ENCODE results near the gene TRAF5. TPM values are rescaled to one million over a fixed set of nuclear protein-coding genes. Genes with fewer than 3 reads are reported as not detected.

The TRAF5 gene
- total RNA-seq, 1 donor from 2014 or later: 14.4 TPM

- H3K4me3 Mint-ChIP-seq (ENCODE audit: unreplicated experiment): no peak overlapping the region
- H3K79me2 ChIP-seq (ENCODE audit: insufficient read depth, low read length): peaks cover 92% of the 10 kb centered on the region
- peaks cover 5% of the 10 kb centered on the region for H3K9me3 Mint-ChIP-seq (ENCODE audit: unreplicated experiment)
These were observed 5.5 kb downstream of the TRAF5 start for GRCh38 chr1:211332036-211332616.

GRCh38 chr1:211332830-211333229 lies 6.2 kb downstream of the TRAF5 start:
- Histone ChIP-seq H3K79me2 (ENCODE audit: insufficient read depth, low read length) (peaks cover 92% of the 10 kb centered on the region), H3K9me3 (ENCODE audit: insufficient read depth, low read depth, low read length) (no peaks in the 10 kb centered on the region), H3K27ac (ENCODE audit: low read depth, low read length) (no peak overlapping the region), H3K9ac (ENCODE audit: low read length) (no peak overlapping the region), H2AFZ (ENCODE audit: low read depth, low read length) (no peak overlapping the region), H3K27me3 (ENCODE audit: insufficient read depth, low read length) (no peaks in the 10 kb centered on the region), H3K4me2 (ENCODE audit: low read length) (no peak overlapping the region), H3K4me3 (ENCODE audit: insufficient read depth, low read depth, low read length) (no peak overlapping the region), H3K36me3 (ENCODE audit: insufficient read depth, low read length) (no peaks in the 10 kb centered on the region), H3K4me1 (ENCODE audit: insufficient read depth, low read length) (peaks cover 10% of the 10 kb centered on the region), H4K20me1 (ENCODE audit: insufficient read depth, low read length) (peaks cover 93% of the 10 kb centered on the region)
- peaks cover 5% of the 10 kb centered on the region for H3K9me3 Mint-ChIP-seq (ENCODE audit: unreplicated experiment)
- H3K36me3 Mint-ChIP-seq (ENCODE audit: low read depth, unreplicated experiment): peaks cover 16% of the 10 kb centered on the region
- no peak for DNase-seq (ENCODE audit: low read depth)
- no peak overlapping the region for H3K27ac Mint-ChIP-seq (ENCODE audit: unreplicated experiment)
- no peak for TF ChIP-seq EZH2 (IDR thresholded peaks at IDR 0.05; ENCODE audit: insufficient read depth, low read length)
- no peak for TF ChIP-seq CTCF (IDR thresholded peaks at IDR 0.05; ENCODE audit: insufficient read depth, low read depth, low read length)
- H3K4me1 Mint-ChIP-seq (ENCODE audit: low read depth, unreplicated experiment): peaks cover 24% of the 10 kb centered on the region
- H3K4me3 Mint-ChIP-seq (ENCODE audit: unreplicated experiment): no peak overlapping the region
- no peak for FAIRE-seq
- H3K27me3 Mint-ChIP-seq (ENCODE audit: low read depth, unreplicated experiment): no peaks in the 10 kb centered on the region

More at GRCh38 chr1:211332036-211332616, 5.5 kb downstream of the TRAF5 start:
- H3K9me3 ChIP-seq (ENCODE audit: insufficient read depth, low read depth, low read length): no peaks in the 10 kb centered on the region
- FAIRE-seq (no peak), DNase-seq (ENCODE audit: low read depth) (no peak)
- H3K9ac ChIP-seq (ENCODE audit: low read length): no peak overlapping the region
- H3K4me1 Mint-ChIP-seq (ENCODE audit: low read depth, unreplicated experiment): peaks cover 25% of the 10 kb centered on the region
- no peak overlapping the region for H3K4me2 ChIP-seq (ENCODE audit: low read length)
- H3K4me1 ChIP-seq (ENCODE audit: insufficient read depth, low read length): peaks cover 15% of the 10 kb centered on the region
- H4K20me1 ChIP-seq (ENCODE audit: insufficient read depth, low read length): peaks cover 86% of the 10 kb centered on the region
- H3K27ac ChIP-seq (ENCODE audit: low read depth, low read length): no peak overlapping the region
- peaks cover 15% of the 10 kb centered on the region for H3K36me3 Mint-ChIP-seq (ENCODE audit: low read depth, unreplicated experiment)
- no peaks in the 10 kb centered on the region for H3K27me3 Mint-ChIP-seq (ENCODE audit: low read depth, unreplicated experiment)
- no peak overlapping the region for H3K27ac Mint-ChIP-seq (ENCODE audit: unreplicated experiment)
- no peaks in the 10 kb centered on the region for H3K27me3 ChIP-seq (ENCODE audit: insufficient read depth, low read length)
- no peak overlapping the region for H2AFZ ChIP-seq (ENCODE audit: low read depth, low read length)
- no peak for TF ChIP-seq EZH2 (IDR thresholded peaks at IDR 0.05; ENCODE audit: insufficient read depth, low read length)
- H3K4me3 ChIP-seq (ENCODE audit: insufficient read depth, low read depth, low read length): no peak overlapping the region
- no peaks in the 10 kb centered on the region for H3K36me3 ChIP-seq (ENCODE audit: insufficient read depth, low read length)

GRCh38 chr1:211333906-211334305 lies 7.3 kb downstream of the TRAF5 start:
- peaks cover 18% of the 10 kb centered on the region for H3K4me1 Mint-ChIP-seq (ENCODE audit: low read depth, unreplicated experiment)
- no peaks in the 10 kb centered on the region for H3K36me3 ChIP-seq (ENCODE audit: insufficient read depth, low read length)
- no peak for TF ChIP-seq EZH2 (IDR thresholded peaks at IDR 0.05; ENCODE audit: insufficient read depth, low read length)
- no peak for TF ChIP-seq CTCF (IDR thresholded peaks at IDR 0.05; ENCODE audit: insufficient read depth, low read depth, low read length)
- peaks cover 16% of the 10 kb centered on the region for H3K36me3 Mint-ChIP-seq (ENCODE audit: low read depth, unreplicated experiment)
- H3K4me3 Mint-ChIP-seq (ENCODE audit: unreplicated experiment): no peak overlapping the region
- no peak overlapping the region for H3K27ac Mint-ChIP-seq (ENCODE audit: unreplicated experiment)
- H3K4me3 ChIP-seq (ENCODE audit: insufficient read depth, low read depth, low read length): no peak overlapping the region
- H3K4me2 ChIP-seq (ENCODE audit: low read length): no peak overlapping the region
- no peak overlapping the region for H3K9ac ChIP-seq (ENCODE audit: low read length)
- H3K27me3 ChIP-seq (ENCODE audit: insufficient read depth, low read length): no peaks in the 10 kb centered on the region
- H4K20me1 ChIP-seq (ENCODE audit: insufficient read depth, low read length): peaks cover 91% of the 10 kb centered on the region
- DNase-seq (ENCODE audit: low read depth): no peak
- H3K9me3 ChIP-seq (ENCODE audit: insufficient read depth, low read depth, low read length): no peaks in the 10 kb centered on the region
- FAIRE-seq: no peak
- no peak overlapping the region for H3K27ac ChIP-seq (ENCODE audit: low read depth, low read length)
- H3K9me3 Mint-ChIP-seq (ENCODE audit: unreplicated experiment): peaks cover 3% of the 10 kb centered on the region
- no peak overlapping the region for H2AFZ ChIP-seq (ENCODE audit: low read depth, low read length)
- H3K4me1 ChIP-seq (ENCODE audit: insufficient read depth, low read length): peaks cover 10% of the 10 kb centered on the region
- H3K79me2 ChIP-seq (ENCODE audit: insufficient read depth, low read length): peaks cover 88% of the 10 kb centered on the region
- peaks cover 6% of the 10 kb centered on the region for H3K27me3 Mint-ChIP-seq (ENCODE audit: low read depth, unreplicated experiment)

Measured in astrocyte (in vitro differentiated cells and primary cell).